Stomach (tissue), 4 donors: ENCODE results near the gene MEGF10.

Experiments
- EP300 ChIP-seq: sonication (generic); formaldehyde crosslinking; IDR thresholded peaks from one replicate; pipeline ENCODE4 v1.6.1; 2017; ENCODE audit warnings: antibody characterized with exemption
- POLR2A ChIP-seq, 4 donors: fragments of 450-650 bp; IDR thresholded peaks; one replicate each; pipeline ENCODE4 v1.6.1; 2016; ENCODE audit warnings: antibody characterized with exemption in 4 of 4, control low read depth in 2 of 4, mild to moderate bottlenecking in 1 of 4, moderate library complexity in 1 of 4
- POLR2AphosphoS5 ChIP-seq, 3 donors: sonication (generic); formaldehyde crosslinking; IDR thresholded peaks; one replicate each; pipeline ENCODE4 v1.6.1; 2016; ENCODE audit warnings: antibody characterized with exemption in 3 of 3
- TF ChIP-seq, protein P1 (sequence below), 7 experiments: fragments of 450-650 bp in 4 of 7; fragments of 200-600 bp in 3 of 7; sonication (generic) in 3 of 7; IDR thresholded peaks; one replicate each; pipeline ENCODE4 v1.5.1; 2016 to 2019; ENCODE audit warnings: antibody characterized with exemption in 7 of 7, control low read depth in 2 of 7, mild to moderate bottlenecking in 1 of 7

DNA sequence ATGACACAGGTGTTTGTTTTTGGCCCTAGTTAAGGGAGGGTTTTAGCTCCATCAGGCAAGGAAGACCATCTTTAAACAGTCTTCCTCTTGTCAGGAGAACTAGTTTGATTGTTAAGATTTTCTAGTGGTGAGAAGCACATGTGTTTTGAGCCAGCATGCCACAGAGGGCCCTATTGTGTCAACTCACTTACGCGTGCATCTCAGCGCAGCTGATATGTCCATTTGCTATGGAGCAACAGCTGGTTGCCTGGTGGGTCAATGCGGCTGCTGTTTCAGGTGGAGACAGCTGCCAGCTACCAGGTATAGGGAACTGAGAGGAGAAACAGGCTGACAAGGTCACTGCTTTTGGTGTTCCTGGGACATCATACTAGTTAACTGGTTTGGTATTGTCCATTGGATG, 126.3 kb downstream of the MEGF10 start:
- TF ChIP-seq, protein P1, sequence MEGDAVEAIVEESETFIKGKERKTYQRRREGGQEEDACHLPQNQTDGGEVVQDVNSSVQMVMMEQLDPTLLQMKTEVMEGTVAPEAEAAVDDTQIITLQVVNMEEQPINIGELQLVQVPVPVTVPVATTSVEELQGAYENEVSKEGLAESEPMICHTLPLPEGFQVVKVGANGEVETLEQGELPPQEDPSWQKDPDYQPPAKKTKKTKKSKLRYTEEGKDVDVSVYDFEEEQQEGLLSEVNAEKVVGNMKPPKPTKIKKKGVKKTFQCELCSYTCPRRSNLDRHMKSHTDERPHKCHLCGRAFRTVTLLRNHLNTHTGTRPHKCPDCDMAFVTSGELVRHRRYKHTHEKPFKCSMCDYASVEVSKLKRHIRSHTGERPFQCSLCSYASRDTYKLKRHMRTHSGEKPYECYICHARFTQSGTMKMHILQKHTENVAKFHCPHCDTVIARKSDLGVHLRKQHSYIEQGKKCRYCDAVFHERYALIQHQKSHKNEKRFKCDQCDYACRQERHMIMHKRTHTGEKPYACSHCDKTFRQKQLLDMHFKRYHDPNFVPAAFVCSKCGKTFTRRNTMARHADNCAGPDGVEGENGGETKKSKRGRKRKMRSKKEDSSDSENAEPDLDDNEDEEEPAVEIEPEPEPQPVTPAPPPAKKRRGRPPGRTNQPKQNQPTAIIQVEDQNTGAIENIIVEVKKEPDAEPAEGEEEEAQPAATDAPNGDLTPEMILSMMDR (IDR thresholded peaks at IDR 0.05): no peak
- TF ChIP-seq EP300 (no peak), POLR2A (IDR thresholded peaks at IDR 0.05) (no peak), POLR2AphosphoS5 (IDR thresholded peaks at IDR 0.05) (no peak)
